Retinal pigment epithelial cell (primary cell): ENCODE measurements around the gene BZW2.
A peak's percentile ranks its signal among the peaks of the same experiment; 100 is the strongest.

Source experiments
- DNase-seq: peaks from one replicate; pipeline ENCODE4 v3.0.0-alpha.2; 2010; ENCODE audit warnings: low read depth
- H3K4me3 ChIP-seq: 2 replicates; pipeline ENCODE4 v1.5.1; 2011; ENCODE audit warnings: mild to moderate bottlenecking, low read length, control low read depth, moderate library complexity
- TF ChIP-seq, protein P1 (sequence below): conservative IDR thresholded peaks from 2 replicates; pipeline ENCODE4 v1.5.1; 2011; ENCODE audit warnings: low read depth, low read length, control low read depth, inconsistent platforms

Gene BZW2

DNA sequence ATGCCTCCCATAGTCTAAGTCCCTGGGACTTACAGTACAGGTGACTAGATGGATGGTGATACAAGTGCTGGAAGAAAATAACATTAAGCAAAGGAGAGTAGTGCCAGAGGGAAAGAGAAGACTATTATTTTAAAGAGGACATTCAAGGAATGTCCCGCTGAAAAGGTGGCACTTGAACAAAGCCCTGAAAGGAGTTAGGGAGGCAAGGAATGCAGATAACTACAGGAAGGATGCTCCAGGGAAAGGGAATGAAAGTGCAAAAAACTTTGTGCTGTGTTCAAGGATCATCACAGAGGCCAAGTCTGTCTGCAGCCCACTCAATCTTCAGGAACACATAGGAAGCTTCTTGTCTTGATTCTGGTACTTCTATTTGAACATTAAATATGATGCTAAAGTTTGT lies 15.3 kb upstream of the BZW2 start:
- TF ChIP-seq, protein P1, sequence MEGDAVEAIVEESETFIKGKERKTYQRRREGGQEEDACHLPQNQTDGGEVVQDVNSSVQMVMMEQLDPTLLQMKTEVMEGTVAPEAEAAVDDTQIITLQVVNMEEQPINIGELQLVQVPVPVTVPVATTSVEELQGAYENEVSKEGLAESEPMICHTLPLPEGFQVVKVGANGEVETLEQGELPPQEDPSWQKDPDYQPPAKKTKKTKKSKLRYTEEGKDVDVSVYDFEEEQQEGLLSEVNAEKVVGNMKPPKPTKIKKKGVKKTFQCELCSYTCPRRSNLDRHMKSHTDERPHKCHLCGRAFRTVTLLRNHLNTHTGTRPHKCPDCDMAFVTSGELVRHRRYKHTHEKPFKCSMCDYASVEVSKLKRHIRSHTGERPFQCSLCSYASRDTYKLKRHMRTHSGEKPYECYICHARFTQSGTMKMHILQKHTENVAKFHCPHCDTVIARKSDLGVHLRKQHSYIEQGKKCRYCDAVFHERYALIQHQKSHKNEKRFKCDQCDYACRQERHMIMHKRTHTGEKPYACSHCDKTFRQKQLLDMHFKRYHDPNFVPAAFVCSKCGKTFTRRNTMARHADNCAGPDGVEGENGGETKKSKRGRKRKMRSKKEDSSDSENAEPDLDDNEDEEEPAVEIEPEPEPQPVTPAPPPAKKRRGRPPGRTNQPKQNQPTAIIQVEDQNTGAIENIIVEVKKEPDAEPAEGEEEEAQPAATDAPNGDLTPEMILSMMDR = no peak
- no peak for DNase-seq
- no peak overlapping the region for H3K4me3 ChIP-seq

DNA sequence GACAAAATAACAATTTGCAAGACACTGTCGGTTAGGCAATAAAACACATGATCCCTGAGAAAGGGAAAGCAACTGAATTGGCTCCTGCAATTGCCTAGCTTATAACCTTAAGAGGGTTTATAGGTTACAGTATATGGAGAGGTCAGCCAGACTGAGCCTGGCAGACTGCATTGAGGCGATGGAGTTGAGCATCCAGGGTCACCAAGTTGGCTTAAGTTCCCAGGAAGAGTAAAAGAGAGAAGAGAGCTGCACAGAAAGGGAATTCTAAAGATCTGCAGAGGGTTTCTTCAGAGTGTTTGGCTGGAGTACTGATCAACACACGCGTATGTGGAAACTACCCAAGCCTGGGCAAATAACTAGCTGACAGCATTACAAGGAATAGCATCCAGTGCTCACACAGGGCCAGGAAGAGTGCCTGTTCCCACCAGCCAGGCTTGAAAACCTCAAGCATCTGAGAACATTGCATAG lies 11.7 kb upstream of the BZW2 start:
- no peak overlapping the region for H3K4me3 ChIP-seq
- TF ChIP-seq, protein P1 = no peak
- no peak for DNase-seq

DNA sequence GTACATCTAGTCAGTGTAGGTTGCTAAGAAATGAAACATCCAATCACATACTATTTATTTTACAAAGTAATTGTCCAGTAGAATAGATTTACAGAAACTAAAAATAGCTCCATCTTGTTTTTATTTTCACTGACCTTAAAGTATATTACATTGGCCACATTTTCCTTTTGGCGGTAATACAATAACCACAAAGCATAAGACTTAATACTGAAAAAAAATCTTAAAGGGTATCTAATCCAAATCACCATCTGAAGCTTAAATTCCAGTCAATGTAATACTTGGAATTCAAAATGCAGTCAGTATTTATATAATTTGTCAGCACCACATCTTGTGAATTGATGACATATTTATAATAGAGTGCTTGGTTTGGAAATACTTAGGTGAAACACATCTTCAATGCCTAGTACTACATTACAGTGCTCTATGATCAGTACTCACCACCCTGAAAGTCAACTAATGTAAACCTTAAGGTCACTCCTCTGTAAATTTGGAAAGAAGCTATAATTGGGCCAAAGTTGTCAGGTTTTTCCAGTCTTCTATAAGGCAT lies 9.4 kb upstream of the BZW2 start:
- DNase-seq = peak; percentile 77
- no peak overlapping the region for H3K4me3 ChIP-seq
- TF ChIP-seq, protein P1 = no peak

DNA sequence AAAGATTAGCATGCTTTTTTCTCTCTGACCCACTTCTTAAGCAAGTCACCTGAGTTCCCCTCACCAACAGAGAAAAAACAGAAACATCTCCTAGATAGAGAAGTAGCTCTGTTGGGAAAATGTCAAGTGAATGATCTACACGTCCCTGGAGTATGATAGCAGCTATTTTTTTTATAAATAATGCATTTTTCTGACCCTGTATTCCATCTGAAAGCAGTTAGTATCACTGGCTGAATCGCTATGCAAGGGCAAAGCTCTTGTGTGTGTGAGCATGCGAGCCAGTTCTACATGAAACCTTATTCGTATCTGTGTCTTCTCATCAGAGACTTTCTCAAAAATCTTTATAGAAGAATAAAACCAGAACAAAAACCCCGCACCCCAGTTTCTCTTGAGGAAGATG lies 8.6 kb upstream of the BZW2 start:
- TF ChIP-seq, protein P1 = no peak
- H3K4me3 ChIP-seq = no peak overlapping the region

DNA sequence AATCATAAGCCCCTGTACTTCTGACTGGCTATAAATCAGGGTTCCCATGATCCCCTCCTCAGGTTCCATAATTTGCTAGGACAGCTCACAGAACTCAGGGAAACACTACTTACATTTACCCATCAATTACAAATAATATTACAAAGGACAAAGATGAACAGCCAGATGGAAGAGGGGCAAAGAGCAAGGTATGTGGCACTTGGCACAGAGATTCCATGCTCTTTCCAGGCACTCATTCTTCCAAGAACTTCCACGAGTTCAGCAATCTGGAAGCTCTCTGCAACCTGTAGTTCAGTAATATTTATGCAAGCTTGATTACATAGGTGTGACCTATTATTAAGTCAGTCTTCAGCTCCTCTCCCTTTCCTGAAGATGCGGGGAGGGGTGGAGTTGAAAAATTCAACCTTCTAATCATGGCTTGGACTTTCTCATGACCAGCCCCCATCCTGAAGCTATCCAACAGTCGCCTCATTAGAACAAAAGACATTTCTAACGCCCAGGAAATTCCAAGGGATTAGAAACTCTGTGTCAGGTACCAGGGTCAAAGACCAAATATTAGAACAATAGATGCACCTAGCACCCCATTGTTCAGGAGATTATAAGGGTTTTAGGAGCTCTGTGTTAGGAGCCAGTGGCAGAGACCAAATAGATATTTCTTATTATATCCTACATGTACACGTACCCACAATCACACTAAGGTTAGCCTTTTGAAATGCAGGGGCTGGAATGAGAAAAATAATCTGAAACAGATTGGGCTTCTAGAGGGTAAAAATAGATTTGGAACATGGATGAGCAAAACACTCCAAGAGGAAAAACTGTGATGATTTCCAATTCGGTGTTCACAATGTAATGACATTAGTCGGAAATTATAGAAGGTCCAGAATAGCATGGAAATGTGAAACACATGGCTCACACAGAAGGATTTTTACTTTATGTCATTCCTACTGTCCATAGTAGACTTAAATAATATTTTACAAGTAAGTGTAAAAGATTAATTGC lies 7.4 kb upstream of the BZW2 start:
- DNase-seq = peak; percentile 55
- no peak overlapping the region for H3K4me3 ChIP-seq
- TF ChIP-seq, protein P1 = no peak

More for the DNA sequence above, 8.6 kb upstream of the BZW2 start:
- no peak for DNase-seq

DNA sequence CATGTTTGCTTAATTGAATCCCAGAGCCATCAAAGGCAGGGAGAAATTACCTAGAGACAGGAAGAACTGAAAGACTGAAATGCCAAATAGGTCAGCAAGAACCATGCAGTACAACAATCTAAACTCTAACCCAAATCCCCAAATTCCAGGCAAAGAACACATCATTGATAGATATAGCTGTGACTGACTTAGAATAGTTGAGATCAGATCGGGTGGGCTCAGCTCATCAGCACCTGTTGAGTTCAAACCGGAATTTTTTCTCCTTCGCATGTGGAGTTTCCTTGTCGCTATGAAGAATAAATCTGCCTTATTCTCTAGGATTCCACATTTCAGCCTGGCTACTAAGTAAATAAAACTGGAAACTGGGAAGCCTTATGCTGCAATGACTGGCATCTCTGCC lies 1.8 kb upstream of the BZW2 start:
- TF ChIP-seq, protein P1 = no peak
- DNase-seq = no peak
- peak overlapping the region; percentile 90 for H3K4me3 ChIP-seq
